Measurements from ENCODE around the gene TUFM. TPM values are rescaled to one million over a fixed set of nuclear protein-coding genes. Genes with fewer than 3 reads are reported as not detected.
A peak's percentile ranks its signal among the peaks of the same experiment; 100 is the strongest.

The TUFM gene
- total and polyA plus RNA-seq, 2 experiments from 2014 or later = 192 to 248 TPM

GRCh38 chr16:28879841-28880588 lies 33.9 kb upstream of the TUFM start:
- no peaks in the 10 kb centered on the region; the same call in 1 of the 3 replicates for H3K9me3 Mint-ChIP-seq
- peak; percentile 68 for TF ChIP-seq POLR2AphosphoS5 (IDR thresholded peaks at IDR 0.05; ENCODE audit: low read depth)
- TF ChIP-seq, protein P1, sequence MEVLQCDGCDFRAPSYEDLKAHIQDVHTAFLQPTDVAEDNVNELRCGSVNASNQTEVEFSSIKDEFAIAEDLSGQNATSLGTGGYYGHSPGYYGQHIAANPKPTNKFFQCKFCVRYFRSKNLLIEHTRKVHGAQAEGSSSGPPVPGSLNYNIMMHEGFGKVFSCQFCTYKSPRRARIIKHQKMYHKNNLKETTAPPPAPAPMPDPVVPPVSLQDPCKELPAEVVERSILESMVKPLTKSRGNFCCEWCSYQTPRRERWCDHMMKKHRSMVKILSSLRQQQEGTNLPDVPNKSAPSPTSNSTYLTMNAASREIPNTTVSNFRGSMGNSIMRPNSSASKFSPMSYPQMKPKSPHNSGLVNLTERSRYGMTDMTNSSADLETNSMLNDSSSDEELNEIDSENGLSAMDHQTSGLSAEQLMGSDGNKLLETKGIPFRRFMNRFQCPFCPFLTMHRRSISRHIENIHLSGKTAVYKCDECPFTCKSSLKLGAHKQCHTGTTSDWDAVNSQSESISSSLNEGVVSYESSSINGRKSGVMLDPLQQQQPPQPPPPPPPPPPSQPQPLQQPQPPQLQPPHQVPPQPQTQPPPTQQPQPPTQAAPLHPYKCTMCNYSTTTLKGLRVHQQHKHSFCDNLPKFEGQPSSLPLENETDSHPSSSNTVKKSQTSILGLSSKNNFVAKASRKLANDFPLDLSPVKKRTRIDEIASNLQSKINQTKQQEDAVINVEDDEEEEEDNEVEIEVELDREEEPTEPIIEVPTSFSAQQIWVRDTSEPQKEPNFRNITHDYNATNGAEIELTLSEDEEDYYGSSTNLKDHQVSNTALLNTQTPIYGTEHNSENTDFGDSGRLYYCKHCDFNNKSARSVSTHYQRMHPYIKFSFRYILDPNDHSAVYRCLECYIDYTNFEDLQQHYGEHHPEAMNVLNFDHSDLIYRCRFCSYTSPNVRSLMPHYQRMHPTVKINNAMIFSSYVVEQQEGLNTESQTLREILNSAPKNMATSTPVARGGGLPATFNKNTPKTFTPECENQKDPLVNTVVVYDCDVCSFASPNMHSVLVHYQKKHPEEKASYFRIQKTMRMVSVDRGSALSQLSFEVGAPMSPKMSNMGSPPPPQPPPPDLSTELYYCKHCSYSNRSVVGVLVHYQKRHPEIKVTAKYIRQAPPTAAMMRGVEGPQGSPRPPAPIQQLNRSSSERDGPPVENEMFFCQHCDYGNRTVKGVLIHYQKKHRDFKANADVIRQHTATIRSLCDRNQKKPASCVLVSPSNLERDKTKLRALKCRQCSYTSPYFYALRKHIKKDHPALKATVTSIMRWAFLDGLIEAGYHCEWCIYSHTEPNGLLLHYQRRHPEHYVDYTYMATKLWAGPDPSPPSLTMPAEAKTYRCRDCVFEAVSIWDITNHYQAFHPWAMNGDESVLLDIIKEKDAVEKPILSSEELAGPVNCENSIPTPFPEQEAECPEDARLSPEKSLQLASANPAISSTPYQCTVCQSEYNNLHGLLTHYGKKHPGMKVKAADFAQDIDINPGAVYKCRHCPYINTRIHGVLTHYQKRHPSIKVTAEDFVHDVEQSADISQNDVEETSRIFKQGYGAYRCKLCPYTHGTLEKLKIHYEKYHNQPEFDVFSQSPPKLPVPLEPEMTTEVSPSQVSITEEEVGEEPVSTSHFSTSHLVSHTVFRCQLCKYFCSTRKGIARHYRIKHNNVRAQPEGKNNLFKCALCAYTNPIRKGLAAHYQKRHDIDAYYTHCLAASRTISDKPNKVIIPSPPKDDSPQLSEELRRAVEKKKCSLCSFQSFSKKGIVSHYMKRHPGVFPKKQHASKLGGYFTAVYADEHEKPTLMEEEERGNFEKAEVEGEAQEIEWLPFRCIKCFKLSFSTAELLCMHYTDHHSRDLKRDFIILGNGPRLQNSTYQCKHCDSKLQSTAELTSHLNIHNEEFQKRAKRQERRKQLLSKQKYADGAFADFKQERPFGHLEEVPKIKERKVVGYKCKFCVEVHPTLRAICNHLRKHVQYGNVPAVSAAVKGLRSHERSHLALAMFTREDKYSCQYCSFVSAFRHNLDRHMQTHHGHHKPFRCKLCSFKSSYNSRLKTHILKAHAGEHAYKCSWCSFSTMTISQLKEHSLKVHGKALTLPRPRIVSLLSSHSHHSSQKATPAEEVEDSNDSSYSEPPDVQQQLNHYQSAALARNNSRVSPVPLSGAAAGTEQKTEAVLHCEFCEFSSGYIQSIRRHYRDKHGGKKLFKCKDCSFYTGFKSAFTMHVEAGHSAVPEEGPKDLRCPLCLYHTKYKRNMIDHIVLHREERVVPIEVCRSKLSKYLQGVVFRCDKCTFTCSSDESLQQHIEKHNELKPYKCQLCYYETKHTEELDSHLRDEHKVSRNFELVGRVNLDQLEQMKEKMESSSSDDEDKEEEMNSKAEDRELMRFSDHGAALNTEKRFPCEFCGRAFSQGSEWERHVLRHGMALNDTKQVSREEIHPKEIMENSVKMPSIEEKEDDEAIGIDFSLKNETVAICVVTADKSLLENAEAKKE (CRISPR knock-in tag; IDR thresholded peaks at IDR 0.05) = no peak
- TF ChIP-seq EZH2 (IDR thresholded peaks at IDR 0.05; ENCODE audit: low read depth, unreplicated experiment) = no peak
- no peak; the same call in 1 of the 2 replicates for TF ChIP-seq CREB1 (CRISPR knock-in tag; IDR thresholded peaks at IDR 0.05; ENCODE audit: low read depth)
- Histone ChIP-seq H3K4me1 (ENCODE audit: insufficient read depth) (peaks cover 36% of the 10 kb centered on the region), H3K4me2 (peak overlapping the region; percentile 99), H3K4me3 (peak overlapping the region; percentile 91), H3K27me3 (ENCODE audit: insufficient read depth) (peaks cover 22% of the 10 kb centered on the region; the same call in 1 of the 2 replicates), H4K20me1 (replicated peaks; ENCODE audit: insufficient read depth) (no peaks in the 10 kb centered on the region; the same call in 1 of the 2 replicates), H3K36me3 (ENCODE audit: insufficient read depth) (no peaks in the 10 kb centered on the region), H3K79me2 (replicated peaks; ENCODE audit: insufficient read depth) (no peaks in the 10 kb centered on the region), H3K9me2 (ENCODE audit: insufficient read depth) (no peaks in the 10 kb centered on the region), H3F3A (replicated peaks; ENCODE audit: low read depth) (peaks cover 10% of the 10 kb centered on the region), H2AFZ (peak overlapping the region; percentile 94), H3K27ac (ENCODE audit: low read depth) (peak overlapping the region; percentile 84)
- peaks cover 31% of the 10 kb centered on the region for H3K27me3 Mint-ChIP-seq (ENCODE audit: insufficient read depth, low read depth, poor library complexity)
- peak overlapping the region; percentile 92 for H3K4me3 Mint-ChIP-seq
- H3K4me1 Mint-ChIP-seq = peaks cover 61% of the 10 kb centered on the region
- peaks cover 6% of the 10 kb centered on the region; the same call in 2 of the 3 replicates for H3K36me3 Mint-ChIP-seq (ENCODE audit: low read depth)
- DNase-seq (ENCODE audit: low spot score) = peak; percentile 93
- peak; percentile 71 for ATAC-seq
- peak overlapping the region; percentile 89 for H3K27ac Mint-ChIP-seq
